GM10248 (cell line): ENCODE measurements around the gene NAA10.

Source experiments
- CTCF ChIA-PET: fragments of 300-600 bp; sonication (Branson Sonifier 250); formaldehyde crosslinking; extraction: SDS; loops from one replicate; lab custom pipeline; 2021; ENCODE audit warnings: antibody characterized with exemption; lab: Yijun Ruan, JAX
- POLR2A ChIA-PET: fragments of 350-650 bp; sonication (Branson Sonifier 250); formaldehyde crosslinking; extraction: SDS; loops from one replicate; lab custom pipeline; 2020; ENCODE audit warnings: antibody characterized with exemption; lab: Yijun Ruan, JAX
- DNase-seq: peaks from one replicate; pipeline ENCODE4 v3.0.0; 2012; ENCODE audit errors: extremely low spot score
- TF ChIP-seq, protein P1 (sequence below): IDR thresholded peaks from 2 replicates; pipeline ENCODE4 v1.5.1; 2012; ENCODE audit warnings: mild to moderate bottlenecking, low read depth; ENCODE audit errors: extremely low read depth, missing control alignments, control extremely low read depth

Gene NAA10

DNA sequence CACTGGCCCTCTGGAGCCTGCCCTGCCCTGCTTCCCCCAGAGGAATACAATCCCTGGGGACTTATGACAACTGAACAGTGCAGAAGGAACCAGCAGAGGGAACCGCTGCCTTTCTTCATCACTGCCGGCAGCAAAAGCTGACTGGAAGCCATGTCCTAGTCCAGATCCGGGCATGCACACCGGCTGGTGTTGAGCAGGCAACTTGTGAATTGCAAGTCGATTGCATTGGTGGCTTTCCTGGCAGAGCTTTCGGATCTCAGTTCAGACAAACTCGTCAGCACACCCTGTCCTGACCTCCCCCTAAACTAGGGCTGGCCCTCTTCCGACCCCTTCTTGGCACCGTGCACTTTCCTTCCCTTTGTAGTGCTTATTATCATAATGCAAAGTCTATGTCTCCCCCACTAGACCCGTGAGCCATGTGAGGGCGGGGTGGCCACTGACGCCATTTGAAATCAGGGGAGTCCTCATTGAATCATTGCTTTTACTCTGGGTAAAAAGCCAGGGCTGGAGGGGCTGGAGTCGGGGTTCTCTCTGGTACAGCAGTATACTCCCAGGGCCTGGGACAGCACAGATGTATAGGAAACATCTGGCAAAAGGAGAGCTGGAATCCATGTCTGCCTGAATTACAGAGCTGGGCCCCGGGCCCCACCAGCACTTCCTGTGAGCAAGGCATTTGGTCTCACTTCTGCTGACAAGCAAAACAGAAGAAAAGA lies 10.5 kb downstream of the NAA10 start:
- TF ChIP-seq, protein P1, sequence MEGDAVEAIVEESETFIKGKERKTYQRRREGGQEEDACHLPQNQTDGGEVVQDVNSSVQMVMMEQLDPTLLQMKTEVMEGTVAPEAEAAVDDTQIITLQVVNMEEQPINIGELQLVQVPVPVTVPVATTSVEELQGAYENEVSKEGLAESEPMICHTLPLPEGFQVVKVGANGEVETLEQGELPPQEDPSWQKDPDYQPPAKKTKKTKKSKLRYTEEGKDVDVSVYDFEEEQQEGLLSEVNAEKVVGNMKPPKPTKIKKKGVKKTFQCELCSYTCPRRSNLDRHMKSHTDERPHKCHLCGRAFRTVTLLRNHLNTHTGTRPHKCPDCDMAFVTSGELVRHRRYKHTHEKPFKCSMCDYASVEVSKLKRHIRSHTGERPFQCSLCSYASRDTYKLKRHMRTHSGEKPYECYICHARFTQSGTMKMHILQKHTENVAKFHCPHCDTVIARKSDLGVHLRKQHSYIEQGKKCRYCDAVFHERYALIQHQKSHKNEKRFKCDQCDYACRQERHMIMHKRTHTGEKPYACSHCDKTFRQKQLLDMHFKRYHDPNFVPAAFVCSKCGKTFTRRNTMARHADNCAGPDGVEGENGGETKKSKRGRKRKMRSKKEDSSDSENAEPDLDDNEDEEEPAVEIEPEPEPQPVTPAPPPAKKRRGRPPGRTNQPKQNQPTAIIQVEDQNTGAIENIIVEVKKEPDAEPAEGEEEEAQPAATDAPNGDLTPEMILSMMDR, result peak; percentile 25
- ChIA-PET CTCF (interaction anchor here (1.4 to 14.1 kb wide), 8 partner anchors 10 to 96 kb away, joined by 3 to 187 read pairs (median 8); partner anchors contain the start of genes NAA10 and RENBP), POLR2A (interaction anchor here (0.8 kb wide), 1 partner anchor 23 kb away, joined by 3 read pairs; no protein-coding TSS in a partner anchor)
- no peak for DNase-seq

DNA sequence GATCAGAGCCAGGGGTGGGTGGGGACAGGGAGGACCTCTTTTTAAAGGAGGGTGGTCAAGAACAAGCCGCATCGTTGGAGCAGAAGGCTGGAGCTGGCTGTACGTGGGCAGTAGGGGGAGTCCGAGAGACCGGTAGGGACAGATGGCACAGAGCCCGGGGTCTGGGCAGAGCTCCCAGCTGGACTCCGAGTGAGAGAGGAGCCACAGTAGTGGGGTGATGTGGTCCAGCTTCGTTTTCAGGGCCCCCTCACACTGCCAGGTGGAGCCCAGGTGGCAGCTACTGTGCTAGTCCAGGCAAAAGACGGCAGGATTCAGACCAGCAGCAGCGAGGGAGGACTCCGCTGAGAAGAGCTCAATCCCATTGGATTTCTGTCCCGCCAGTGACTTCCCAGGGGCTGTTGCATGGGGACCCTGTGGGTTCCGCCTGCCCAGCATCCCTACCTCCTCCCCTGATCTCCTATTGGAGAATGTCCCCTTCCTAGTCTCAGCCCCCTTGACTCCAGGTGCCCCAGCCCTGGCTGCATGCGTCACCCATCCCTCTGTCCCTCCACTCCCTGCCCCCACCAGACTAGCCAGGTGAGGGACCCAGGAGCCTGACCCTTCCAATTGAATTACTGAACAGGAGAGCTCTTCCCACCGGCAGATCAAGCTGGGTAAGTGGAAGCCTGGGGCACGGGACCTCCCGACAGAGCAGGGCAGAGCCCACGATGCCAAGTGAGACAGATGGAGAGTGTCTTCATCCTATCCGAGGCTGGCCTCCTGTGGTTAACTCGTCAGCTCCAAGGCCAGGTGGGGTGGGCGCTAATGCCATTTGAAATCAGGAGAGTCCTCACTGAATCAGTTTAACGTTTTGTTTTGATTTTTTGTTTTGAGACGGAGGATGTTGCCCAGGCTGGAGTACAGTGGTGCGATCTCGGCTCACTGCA lies 11.6 kb downstream of the NAA10 start:
- TF ChIP-seq, protein P1, result peak; percentile 39
- POLR2A ChIA-PET, result no interaction called here

DNA sequence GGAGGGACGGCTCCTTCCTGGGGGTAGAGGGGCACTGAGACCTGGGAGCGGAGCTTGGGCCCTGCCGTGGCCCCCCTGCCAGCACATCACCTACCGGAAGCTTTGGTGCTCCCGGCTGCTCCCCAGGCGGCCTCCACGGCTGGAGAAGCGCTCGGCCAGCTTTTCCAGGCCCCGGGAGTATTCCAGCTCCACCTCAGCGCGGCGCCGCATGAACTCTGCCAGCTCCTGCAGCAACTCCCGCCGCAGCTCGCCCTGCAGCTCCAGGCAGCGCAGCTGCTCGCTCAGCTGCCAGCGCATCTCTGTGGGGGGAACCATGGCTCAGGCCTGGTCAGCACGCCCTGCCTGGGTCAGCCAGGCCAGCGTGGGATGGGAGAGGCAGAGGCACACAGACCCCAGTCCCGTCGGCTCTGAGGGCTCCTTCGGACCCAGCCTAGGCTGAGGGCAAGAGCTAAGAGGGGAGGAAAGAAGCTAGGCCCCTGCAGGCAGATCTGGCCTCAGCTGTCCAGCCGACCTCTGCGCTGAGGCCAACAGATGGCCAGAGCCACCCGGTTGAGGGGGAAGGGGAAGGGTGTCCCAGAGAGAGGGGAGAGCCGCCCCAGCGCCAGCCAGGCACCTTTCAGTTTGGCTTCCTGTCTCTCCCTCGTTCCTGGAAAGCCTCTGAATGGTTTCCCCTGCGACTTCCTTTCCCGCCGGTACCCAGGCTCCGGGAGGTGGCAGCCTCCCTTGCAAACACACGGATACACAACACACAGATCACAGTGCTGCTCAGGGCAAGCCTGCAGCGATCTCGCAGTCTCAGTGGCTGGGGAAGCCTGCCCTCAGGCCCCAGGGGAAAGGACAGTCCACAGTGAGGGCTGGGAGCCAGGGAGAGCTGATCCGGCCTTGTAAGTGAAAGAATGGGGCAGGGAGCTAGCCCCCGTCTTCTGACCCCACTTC lies 13.1 kb downstream of the NAA10 start:
- ChIA-PET POLR2A (no interaction called here), CTCF (interaction anchor here (1.5 to 14.1 kb wide), 3 partner anchors 11 to 27 kb away, joined by 7 to 187 read pairs (median 26); partner anchors contain the start of gene RENBP)
- DNase-seq, result no peak
- TF ChIP-seq, protein P1, result no peak

More for the DNA sequence above, 11.6 kb downstream of the NAA10 start:
- no peak for DNase-seq
- CTCF ChIA-PET, result interaction anchor here (0.7 to 14.1 kb wide), 10 partner anchors 10 to 104 kb away, joined by 3 to 187 read pairs (median 5); partner anchors contain the start of gene RENBP

DNA sequence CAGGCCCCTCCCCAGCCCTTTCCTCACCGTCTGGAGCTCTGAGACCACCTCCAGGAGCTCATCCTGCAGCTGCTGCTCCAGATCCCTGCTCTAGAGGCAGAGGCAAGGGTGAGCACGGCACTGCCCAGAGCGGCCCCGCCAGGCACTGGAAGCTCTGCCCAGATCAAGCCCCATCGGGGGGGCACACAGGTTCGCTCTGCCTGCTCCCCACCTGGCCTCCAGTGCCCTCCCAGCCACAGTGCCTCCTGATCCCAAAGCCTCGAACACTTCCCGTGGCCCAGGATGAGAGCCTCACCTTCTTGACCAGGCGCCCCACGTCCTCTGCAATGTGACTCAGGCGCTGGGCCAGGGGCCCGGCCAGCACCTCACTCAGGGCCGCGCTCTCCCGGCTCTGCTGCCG lies 13.8 kb downstream of the NAA10 start:
- DNase-seq, result no peak
- TF ChIP-seq, protein P1, result no peak
- ChIA-PET CTCF (interaction anchor here (3.8 to 14.1 kb wide), 2 partner anchors 11 to 28 kb away, joined by 26 to 187 read pairs; partner anchors contain the start of gene RENBP), POLR2A (no interaction called here)

DNA sequence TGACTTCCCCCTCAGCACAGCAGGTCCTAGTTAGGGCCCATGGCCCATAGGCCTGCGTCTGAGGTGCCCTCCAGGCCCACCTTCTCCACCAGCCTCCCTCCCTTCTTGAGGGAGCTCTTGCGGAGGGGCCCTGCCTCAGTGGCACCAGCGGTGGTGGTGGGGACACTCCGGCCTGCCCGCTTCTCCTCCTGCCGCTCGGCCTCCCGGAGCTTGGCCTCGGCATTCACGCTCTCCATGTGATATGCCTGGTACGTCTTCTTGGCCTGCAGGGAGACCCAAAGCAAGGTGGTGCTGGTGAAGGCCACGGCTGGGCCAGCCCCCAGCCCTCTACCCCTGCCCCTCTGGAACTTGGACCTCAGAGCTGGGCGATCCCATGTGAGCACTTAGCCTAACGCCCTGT lies 14.3 kb downstream of the NAA10 start:
- CTCF ChIA-PET, result interaction anchor here (3.8 to 14.1 kb wide), 2 partner anchors 10 to 28 kb away, joined by 26 to 187 read pairs; partner anchors contain the start of gene RENBP
- POLR2A ChIA-PET, result no interaction called here
- DNase-seq, result no peak
- TF ChIP-seq, protein P1, result no peak
